HepG2 (cell line): ENCODE measurements around the gene MXD1. TPM values are rescaled to one million over a fixed set of nuclear protein-coding genes. Genes with fewer than 3 reads are reported as not detected.

Experiments
- ARNTL ChIP-seq: sonication (generic); formaldehyde crosslinking; IDR thresholded peaks from 2 replicates; pipeline ENCODE4 v1.4.0; 2020; ENCODE audit warnings: mild to moderate bottlenecking, missing genetic modification reagents
- CENPX ChIP-seq: sonication (generic); formaldehyde crosslinking; IDR thresholded peaks from 2 replicates; pipeline ENCODE4 v1.9.0; 2021; ENCODE audit warnings: mild to moderate bottlenecking, missing genetic modification reagents, moderate library complexity
- GABPB1 ChIP-seq: IDR thresholded peaks from 2 replicates; pipeline ENCODE4 v1.6.1; 2016; ENCODE audit warnings: mild to moderate bottlenecking, missing genetic modification reagents, moderate library complexity, missing compliant biosample characterization
- HNF4G ChIP-seq, 2 experiments: sonication (generic) in 1 of 2; formaldehyde crosslinking in 1 of 2; IDR thresholded peaks; 2 replicates each; pipeline versions ENCODE4 v1.4.0 to v1.6.1; 2011 to 2020; ENCODE audit warnings: borderline replicate concordance in 2 of 2, low read depth in 2 of 2, mild to moderate bottlenecking in 2 of 2, low read length in 1 of 2, missing genetic modification reagents in 1 of 2, moderate library complexity in 1 of 2
- KLF6 ChIP-seq: IDR thresholded peaks from 2 replicates; pipeline ENCODE4 v1.8.0; 2016; ENCODE audit warnings: missing biosample characterization, missing genetic modification reagents
- NFATC3 ChIP-seq: sonication (generic); formaldehyde crosslinking; IDR thresholded peaks from 2 replicates; pipeline ENCODE4 v1.5.1; 2020; ENCODE audit warnings: mild to moderate bottlenecking, missing genetic modification reagents
- PBX3 ChIP-seq: sonication (generic); formaldehyde crosslinking; IDR thresholded peaks from 2 replicates; pipeline ENCODE4 v1.8.1; 2023; ENCODE audit warnings: missing genetic modification reagents, inconsistent platforms, borderline replicate concordance
- REXO4 ChIP-seq: sonication (generic); formaldehyde crosslinking; IDR thresholded peaks from 2 replicates; pipeline ENCODE4 v1.8.0; 2022; ENCODE audit warnings: missing genetic modification reagents, mild to moderate bottlenecking, borderline replicate concordance
- SKI ChIP-seq: fragments of 450-650 bp; IDR thresholded peaks from one replicate; pipeline ENCODE4 v1.6.1; 2018; ENCODE audit warnings: mild to moderate bottlenecking; ENCODE audit not compliant: partially characterized antibody
- SP140L ChIP-seq: sonication (generic); formaldehyde crosslinking; IDR thresholded peaks from 2 replicates; pipeline ENCODE4 v1.4.0; 2020; ENCODE audit warnings: missing genetic modification reagents, borderline replicate concordance
- SUZ12 ChIP-seq: fragments of 150-350 bp; IDR thresholded peaks from 2 replicates; pipeline ENCODE4 v1.6.1; 2014; ENCODE audit warnings: low read depth, low read length
- YEATS4 ChIP-seq: sonication (generic); formaldehyde crosslinking; IDR thresholded peaks from 2 replicates; pipeline ENCODE4 v1.4.0; 2020; ENCODE audit warnings: missing genetic modification reagents, borderline replicate concordance
- ZBTB2 ChIP-seq: sonication (generic); formaldehyde crosslinking; IDR thresholded peaks from 2 replicates; pipeline ENCODE4 v1.8.0; 2022; ENCODE audit warnings: low read depth, missing genetic modification reagents
- ZFP82 ChIP-seq: sonication (generic); formaldehyde crosslinking; IDR thresholded peaks from 2 replicates; pipeline ENCODE4 v1.5.1; 2020; ENCODE audit warnings: mild to moderate bottlenecking, missing genetic modification reagents, borderline replicate concordance
- ZNF552 ChIP-seq: sonication (generic); formaldehyde crosslinking; IDR thresholded peaks from 2 replicates; pipeline ENCODE4 v1.9.0; 2022; ENCODE audit warnings: missing genetic modification reagents, mild to moderate bottlenecking, borderline replicate concordance
- ZNF567 ChIP-seq: sonication (generic); formaldehyde crosslinking; IDR thresholded peaks from 2 replicates; pipeline ENCODE4 v1.8.1; 2023; ENCODE audit warnings: mild to moderate bottlenecking, missing genetic modification reagents, borderline replicate concordance
- ZNF577 ChIP-seq: sonication (generic); formaldehyde crosslinking; IDR thresholded peaks from 2 replicates; pipeline ENCODE4 v1.4.0; 2020; ENCODE audit warnings: mild to moderate bottlenecking, low read depth, missing genetic modification reagents, borderline replicate concordance
- ZNF597 ChIP-seq: sonication (generic); formaldehyde crosslinking; IDR thresholded peaks from 2 replicates; pipeline ENCODE4 v1.5.0; 2020; ENCODE audit warnings: missing genetic modification reagents
- ZNF691 ChIP-seq: sonication (generic); formaldehyde crosslinking; IDR thresholded peaks from 2 replicates; pipeline ENCODE4 v1.4.0; 2020; ENCODE audit warnings: missing genetic modification reagents, low read depth, mild to moderate bottlenecking, borderline replicate concordance
- ZNF703 ChIP-seq: sonication (generic); formaldehyde crosslinking; IDR thresholded peaks from 2 replicates; pipeline ENCODE4 v1.5.1; 2020; ENCODE audit warnings: missing genetic modification reagents, mild to moderate bottlenecking, moderate library complexity, borderline replicate concordance
- ZNF746 ChIP-seq: sonication (generic); formaldehyde crosslinking; IDR thresholded peaks from 2 replicates; pipeline ENCODE4 v1.8.0; 2022; ENCODE audit warnings: mild to moderate bottlenecking, missing genetic modification reagents
- ZUFSP ChIP-seq: sonication (generic); formaldehyde crosslinking; IDR thresholded peaks from 2 replicates; pipeline ENCODE4 v1.9.0; 2021; ENCODE audit warnings: missing genetic modification reagents, mild to moderate bottlenecking, borderline replicate concordance
- polyA plus RNA-seq, 8 experiments: library from polyadenylated mRNA; depleted of rRNA in 3 of 8; stranded (reverse) in 7 of 8; unstranded in 1 of 8; fragments of >200 nt; fragmentation: Illumina TruSeq in 4 of 8; extraction: Trizol in 4 of 8; gene quantifications; 2 replicates each; pipeline versions ENCODE4 v1.2.1 to v1.2.3, GENCODE V29; 2011 to 2016; ENCODE audit warnings: low read depth in 4 of 8, missing spikeins in 1 of 8, mixed read lengths in 1 of 8; ENCODE audit not compliant: insufficient read depth in 1 of 8
- total RNA-seq, 5 experiments: library from RNA; depleted of rRNA; stranded (reverse); fragments of >200 nt; fragmentation: Illumina TruSeq; extraction: Trizol; gene quantifications; 2 replicates each; pipeline ENCODE4 v1.2.3, GENCODE V29; 2016; ENCODE audit warnings: low read depth in 1 of 5

The MXD1 gene
- total and polyA plus RNA-seq, 2 of the 13 experiments (the other 11 are each of a cell fraction or from before 2014, with no cell fraction given): 6.4 to 14.9 TPM

GRCh38 chr2:69975853-69976462 lies 61.0 kb downstream of the MXD1 start (continued):
- TF ChIP-seq YEATS4 (0 out of 2 replicates have a peak, but pooled peaks have one; percentile 2), REXO4 (CRISPR knock-in tag) (no peak), HNF4G (IDR thresholded peaks at IDR 0.05; ENCODE audit: borderline replicate concordance, low read depth, low read length) (no peak), HNF4G (CRISPR knock-in tag; IDR thresholded peaks at IDR 0.05; ENCODE audit: borderline replicate concordance, low read depth) (no peak), ZFP82 (no peak), KLF6 (CRISPR knock-in tag) (no peak), ZNF597 (CRISPR knock-in tag) (no peak), ZBTB2 (no peak), SKI (no peak), ZNF552 (no peak), CENPX (no peak), ZNF703 (CRISPR knock-in tag) (no peak), ARNTL (peak; percentile 58; the same call in 1 of the 2 replicates), NFATC3 (CRISPR knock-in tag) (no peak), GABPB1 (CRISPR knock-in tag) (0 out of 2 replicates have a peak, but pooled peaks have one; percentile 9), ZNF691 (CRISPR knock-in tag) (no peak), ZUFSP (CRISPR knock-in tag) (no peak), SUZ12 (no peak), SP140L (CRISPR knock-in tag) (no peak), PBX3 (CRISPR knock-in tag) (no peak), ZNF746 (CRISPR knock-in tag) (no peak), ZNF577 (CRISPR knock-in tag) (no peak), ZNF567 (CRISPR knock-in tag) (no peak)
